Neuron (in vitro differentiated cells): ENCODE data around the gene TAF1L.

Experiments
- H2AFZ ChIP-seq: one replicate; pipeline ENCODE4 v1.6.1; 2013; ENCODE audit warnings: low read depth, mild to moderate bottlenecking, inconsistent platforms, low read length, moderate library complexity
- H3K27me3 ChIP-seq: one replicate; pipeline ENCODE4 v1.6.1; 2013; ENCODE audit warnings: low read length; ENCODE audit not compliant: insufficient read depth
- H3K36me3 ChIP-seq: one replicate; pipeline ENCODE4 v1.6.1; 2013; ENCODE audit warnings: low read length; ENCODE audit not compliant: insufficient read depth
- H3K4me1 ChIP-seq: one replicate; pipeline ENCODE4 v1.6.1; 2013; ENCODE audit warnings: low read length; ENCODE audit not compliant: insufficient read depth
- H3K4me3 ChIP-seq: 2 replicates; pipeline ENCODE4 v1.5.1; 2013; ENCODE audit warnings: mild to moderate bottlenecking, low read length, moderate library complexity
- H3K9me3 ChIP-seq: one replicate; pipeline ENCODE4 v1.6.1; 2013; ENCODE audit warnings: low read length

Gene TAF1L

DNA sequence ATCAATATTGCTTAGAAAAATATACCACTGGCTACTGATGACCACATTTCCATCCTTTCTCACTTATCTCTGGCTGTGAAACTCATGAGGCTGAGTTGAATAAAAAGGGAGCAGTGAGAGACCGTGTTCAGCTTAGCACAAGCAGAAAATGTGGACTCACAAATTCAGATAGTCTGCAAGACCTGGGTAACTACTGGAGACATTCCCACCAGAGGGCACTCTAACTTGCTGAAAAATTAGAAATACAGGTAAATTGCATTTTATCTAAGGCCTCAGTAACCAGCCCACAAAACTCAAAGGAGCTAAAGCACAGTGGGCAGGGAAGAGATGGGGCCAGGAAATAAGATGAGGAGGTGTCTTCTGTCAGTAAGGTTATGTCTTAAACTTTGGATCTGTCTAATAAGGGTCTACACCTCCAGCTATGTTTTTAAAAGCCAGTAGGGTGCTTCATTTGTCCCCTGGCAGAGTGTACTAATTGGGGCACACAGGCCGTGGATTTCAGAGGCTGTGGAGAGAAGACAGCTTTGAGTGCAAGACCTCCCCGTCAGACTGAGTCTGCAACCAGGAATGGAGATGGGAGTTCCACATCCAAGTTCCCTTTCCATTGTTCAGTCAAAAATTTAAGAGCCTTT, 53.8 kb downstream of the TAF1L start:
- no peaks in the 10 kb centered on the region for H3K4me1 ChIP-seq
- no peak overlapping the region for H2AFZ ChIP-seq
- no peaks in the 10 kb centered on the region for H3K9me3 ChIP-seq
- no peaks in the 10 kb centered on the region for H3K27me3 ChIP-seq
- no peak overlapping the region for H3K4me3 ChIP-seq
- H3K36me3 ChIP-seq, result no peaks in the 10 kb centered on the region

DNA sequence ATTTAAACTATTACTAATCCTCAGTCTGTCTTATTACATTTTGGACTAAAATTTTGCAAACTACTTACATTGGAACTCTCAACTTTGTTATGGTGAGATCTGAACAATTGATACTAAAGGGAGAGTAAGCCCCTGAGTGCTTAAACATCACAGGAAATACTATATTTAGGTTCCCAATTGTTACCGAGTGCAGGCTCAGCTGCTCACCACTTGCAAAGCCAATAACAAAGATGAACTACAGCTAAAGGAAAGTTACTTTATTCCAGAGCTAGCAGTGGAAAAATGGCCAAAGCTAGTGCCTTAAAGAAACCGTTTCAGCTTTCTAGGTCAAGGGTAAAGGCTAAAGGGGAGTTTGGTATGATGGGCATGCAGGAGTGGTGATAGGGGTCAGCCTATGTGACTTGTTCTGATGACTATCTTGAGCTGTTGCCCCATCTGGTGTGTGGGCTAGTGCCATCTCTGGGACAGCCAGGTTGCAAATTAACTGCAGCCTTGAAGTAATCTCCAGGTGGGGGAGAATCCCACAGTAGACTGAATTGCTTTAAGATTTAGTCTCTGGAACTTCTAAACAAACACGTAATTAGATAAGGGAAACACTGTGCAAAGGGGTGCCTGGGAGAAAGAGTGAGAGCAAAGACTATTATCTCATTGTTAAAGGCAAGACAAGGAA, 54.7 kb downstream of the TAF1L start:
- H3K27me3 ChIP-seq, result no peaks in the 10 kb centered on the region
- no peaks in the 10 kb centered on the region for H3K9me3 ChIP-seq
- no peaks in the 10 kb centered on the region for H3K4me1 ChIP-seq
- no peaks in the 10 kb centered on the region for H3K36me3 ChIP-seq
- no peak overlapping the region for H2AFZ ChIP-seq
- no peak overlapping the region for H3K4me3 ChIP-seq

DNA sequence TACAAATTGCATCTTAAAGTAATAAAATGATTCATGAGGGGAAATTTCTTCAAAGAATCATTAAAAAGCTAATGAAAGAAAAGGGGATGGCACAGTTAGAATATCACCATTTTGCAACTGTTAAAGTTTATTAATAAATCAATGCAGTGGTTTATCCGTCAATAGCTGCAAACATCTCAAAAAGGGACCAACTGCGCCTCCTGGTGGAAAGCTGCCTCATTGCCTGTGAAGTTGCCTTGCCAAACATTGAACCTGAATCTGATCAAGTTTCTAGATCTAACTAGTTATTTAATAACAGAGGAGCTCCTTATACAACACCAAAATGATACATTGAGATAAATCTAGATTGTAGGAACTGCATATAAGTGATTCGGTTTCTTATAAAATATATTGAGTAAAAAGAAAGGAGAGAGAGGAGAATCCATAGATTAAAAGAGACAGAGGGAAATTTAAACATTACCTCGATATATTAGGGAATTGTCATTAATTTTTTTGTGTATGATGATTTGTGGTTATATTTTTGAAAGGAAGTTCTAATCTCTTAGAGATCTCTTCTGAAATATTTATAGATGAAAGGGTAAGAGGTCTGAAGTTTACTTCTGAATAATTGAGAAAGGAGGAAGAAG, 55.6 kb downstream of the TAF1L start:
- no peaks in the 10 kb centered on the region for H3K36me3 ChIP-seq
- H3K4me3 ChIP-seq, result no peak overlapping the region
- no peaks in the 10 kb centered on the region for H3K9me3 ChIP-seq
- H3K27me3 ChIP-seq, result no peaks in the 10 kb centered on the region
- H3K4me1 ChIP-seq, result no peaks in the 10 kb centered on the region
- H2AFZ ChIP-seq, result no peak overlapping the region
